Fibroblast of lung (primary cell): ENCODE measurements around the gene BRDT.

Experiments used
- EZH2 ChIP-seq: IDR thresholded peaks from 2 replicates; pipeline ENCODE4 v1.5.1; 2012; ENCODE audit warnings: low read length, control low read depth, mild to moderate bottlenecking; ENCODE audit errors: missing control alignments
- TF ChIP-seq, protein P1 (sequence below), 2 donors: IDR thresholded peaks in 1 of 2; conservative IDR thresholded peaks in 1 of 2; 1 replicate in 1 of 2; 2 replicates in 1 of 2; pipeline ENCODE4 v1.5.1; 2011 to 2012; ENCODE audit warnings: low read length in 2 of 2, control low read depth in 1 of 2, inconsistent platforms in 1 of 2, low read depth in 1 of 2, mild to moderate bottlenecking in 1 of 2

DNA sequence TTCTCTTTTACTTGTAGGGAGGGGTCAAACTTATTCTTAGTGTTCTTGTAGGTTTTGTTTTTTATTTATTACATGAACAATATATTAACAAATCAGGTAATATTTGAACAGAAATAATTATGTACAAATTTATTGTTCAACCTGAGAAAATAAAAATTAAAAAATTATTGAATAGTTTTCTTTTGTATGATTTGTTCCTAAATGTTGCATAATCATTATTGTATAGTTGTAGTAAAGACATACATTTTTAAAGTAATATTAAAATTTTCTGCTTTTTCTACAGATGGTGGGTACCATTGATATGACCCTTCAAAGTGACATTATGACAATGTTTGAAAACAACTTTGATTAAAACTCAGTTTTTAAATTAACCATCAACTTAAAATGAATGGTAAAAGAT, 64.7 kb downstream of the BRDT start:
- TF ChIP-seq, protein P1, sequence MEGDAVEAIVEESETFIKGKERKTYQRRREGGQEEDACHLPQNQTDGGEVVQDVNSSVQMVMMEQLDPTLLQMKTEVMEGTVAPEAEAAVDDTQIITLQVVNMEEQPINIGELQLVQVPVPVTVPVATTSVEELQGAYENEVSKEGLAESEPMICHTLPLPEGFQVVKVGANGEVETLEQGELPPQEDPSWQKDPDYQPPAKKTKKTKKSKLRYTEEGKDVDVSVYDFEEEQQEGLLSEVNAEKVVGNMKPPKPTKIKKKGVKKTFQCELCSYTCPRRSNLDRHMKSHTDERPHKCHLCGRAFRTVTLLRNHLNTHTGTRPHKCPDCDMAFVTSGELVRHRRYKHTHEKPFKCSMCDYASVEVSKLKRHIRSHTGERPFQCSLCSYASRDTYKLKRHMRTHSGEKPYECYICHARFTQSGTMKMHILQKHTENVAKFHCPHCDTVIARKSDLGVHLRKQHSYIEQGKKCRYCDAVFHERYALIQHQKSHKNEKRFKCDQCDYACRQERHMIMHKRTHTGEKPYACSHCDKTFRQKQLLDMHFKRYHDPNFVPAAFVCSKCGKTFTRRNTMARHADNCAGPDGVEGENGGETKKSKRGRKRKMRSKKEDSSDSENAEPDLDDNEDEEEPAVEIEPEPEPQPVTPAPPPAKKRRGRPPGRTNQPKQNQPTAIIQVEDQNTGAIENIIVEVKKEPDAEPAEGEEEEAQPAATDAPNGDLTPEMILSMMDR (conservative IDR thresholded peaks at IDR 0.05 in 1 of 2, IDR thresholded peaks at IDR 0.05 in 1 of 2; ENCODE audit: low read depth in 1 of 2, low read length in 2 of 2) = no peak
- TF ChIP-seq EZH2 = no peak
